ENCODE data around the gene C1orf87. TPM values are rescaled to one million over a fixed set of nuclear protein-coding genes. Genes with fewer than 3 reads are reported as not detected.

The C1orf87 gene
- not detected for total RNA-seq

DNA sequence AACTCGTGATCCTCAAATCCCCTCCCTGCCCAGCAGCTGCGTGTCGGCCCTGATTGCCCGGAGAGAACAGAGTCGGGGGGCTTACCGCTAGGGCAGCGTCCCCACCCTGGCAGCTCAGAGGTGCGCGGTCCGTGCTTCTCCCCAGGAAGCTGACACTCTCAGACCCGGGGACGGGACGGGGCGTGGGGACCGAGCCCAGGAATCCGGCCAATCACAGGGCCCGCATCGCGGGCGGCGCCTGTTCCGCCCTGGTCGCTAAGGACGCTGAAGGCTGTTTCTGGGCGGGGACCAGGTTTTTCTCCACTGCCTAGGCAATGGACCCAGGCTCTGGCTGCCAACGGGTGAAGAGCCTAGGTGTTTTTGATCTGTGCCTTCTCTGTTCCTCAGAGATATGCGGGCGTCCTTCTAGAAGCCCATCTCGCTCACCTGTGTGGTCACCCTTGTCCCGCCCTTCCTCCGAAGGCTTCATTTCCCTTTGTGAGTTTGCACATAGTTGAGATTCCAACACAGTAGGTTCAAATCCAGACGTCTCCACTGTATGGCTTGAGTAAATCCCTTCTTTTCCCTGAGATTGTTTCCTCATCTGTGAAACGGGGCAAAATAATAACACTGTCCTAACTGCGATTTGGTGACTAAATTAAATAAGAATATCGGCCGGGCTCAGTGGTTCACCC lies at the start of gene C1orf87:
C1orf87 (minus strand) TSS at position 166 of the 674 bp plus-strand sequence. CDS start 1,127 bp downstream, outside the sequence.
- no peak for DNase-seq (ENCODE audit: low spot score)
- intact Hi-C loops (cut with DNase I) = no loop called here
- no peak for ATAC-seq

DNA sequence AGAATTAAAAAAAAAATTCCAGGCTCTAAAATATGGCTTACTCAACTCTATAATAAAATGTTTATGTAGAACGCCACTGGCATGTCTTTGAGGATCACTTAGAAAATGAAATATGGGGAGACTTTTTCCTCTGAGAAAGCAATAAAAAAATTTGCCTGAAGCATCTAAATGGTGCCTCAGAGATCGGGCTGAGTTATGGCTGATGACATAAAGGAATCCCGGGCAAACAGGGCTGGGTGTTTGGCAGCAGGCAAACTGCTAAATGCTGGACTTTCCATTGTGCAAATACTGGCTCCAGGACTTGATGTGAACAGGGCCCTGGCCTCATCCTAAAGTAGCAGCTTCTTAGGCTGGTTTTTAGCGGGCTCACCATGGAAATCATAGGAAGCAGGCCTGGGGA lies 44.5 kb upstream of the C1orf87 start:
- DNase-seq (ENCODE audit: low spot score) (no peak), ATAC-seq (no peak)
- intact Hi-C loops (cut with DNase I) = no loop called here

DNA sequence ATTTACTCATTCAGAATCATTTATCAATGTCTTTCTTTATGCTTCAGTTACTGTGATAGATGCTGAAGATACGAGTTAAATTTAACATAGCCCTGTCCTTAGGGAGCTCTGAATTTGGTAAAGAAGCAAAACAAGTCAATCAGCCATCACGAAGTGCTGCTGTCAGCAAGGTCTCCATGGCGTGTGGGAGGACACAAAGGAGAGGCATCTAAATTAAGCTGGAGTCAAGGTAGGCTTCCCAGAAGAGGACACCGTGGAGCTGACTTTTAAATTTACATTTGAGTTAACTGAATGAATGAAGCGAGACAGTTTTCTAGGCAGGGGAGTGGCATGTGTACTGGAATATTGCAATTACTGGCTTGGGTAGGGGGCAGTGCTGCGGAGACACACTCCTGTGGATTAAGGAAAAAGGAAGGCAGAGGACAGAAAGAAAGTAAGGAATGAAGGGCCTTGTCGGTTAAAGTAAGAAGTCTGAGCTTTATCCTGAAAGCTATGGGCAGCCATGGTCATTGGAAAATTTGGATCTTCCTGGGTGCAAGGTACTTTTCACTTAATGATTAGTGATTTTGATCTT lies 41.3 kb upstream of the C1orf87 start:
- ATAC-seq = no peak
- intact Hi-C loops (cut with DNase I) = no loop called here
- DNase-seq (ENCODE audit: low spot score) = no peak

- DNase-seq (ENCODE audit: low spot score) (no peak), ATAC-seq (no peak)
- intact Hi-C loops (cut with DNase I) = no loop called here
Observed at GRCh38 chr1:60113596-60113995, 40.0 kb upstream of the C1orf87 start.

DNA sequence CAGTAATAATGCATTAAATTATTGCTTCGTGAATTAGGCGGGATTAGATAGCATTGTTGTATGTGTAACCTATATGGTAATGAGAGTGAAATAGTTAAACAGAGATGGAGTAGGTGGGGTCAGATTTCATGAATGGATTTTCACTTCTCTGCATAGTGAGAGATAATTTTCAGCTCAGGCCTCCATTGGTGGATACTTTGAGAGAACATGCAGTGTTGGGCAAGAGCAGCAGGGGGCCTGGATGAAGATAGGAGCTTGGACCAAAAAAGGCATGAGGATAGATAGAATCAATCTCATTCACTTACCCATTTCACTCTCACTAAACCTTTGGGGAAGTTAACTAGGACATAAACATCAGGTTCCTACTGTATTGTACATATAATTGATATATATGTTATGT lies 39.5 kb upstream of the C1orf87 start:
- no peak for ATAC-seq
- intact Hi-C loops (cut with DNase I) = no loop called here

DNA sequence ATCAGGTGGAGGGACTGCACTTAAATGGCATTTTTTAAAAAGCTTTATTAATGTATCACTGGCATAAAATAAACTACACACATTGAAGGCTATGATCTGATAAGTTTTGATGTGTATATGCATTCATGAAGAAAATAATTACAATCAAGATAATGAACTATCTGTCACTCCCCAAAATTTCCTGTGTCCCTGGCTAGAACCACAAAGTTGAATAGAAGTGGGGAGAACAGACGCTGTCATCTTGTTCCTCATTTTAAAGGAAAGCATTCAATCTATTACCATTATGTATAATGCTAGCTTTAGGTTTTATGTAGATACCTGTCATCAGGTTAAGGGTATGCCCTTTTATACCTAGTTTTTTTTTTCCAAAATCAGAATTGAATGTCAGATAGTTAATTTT lies 38.1 kb upstream of the C1orf87 start:
- no peak for ATAC-seq
- intact Hi-C loops (cut with DNase I) = no loop called here

More for the DNA sequence above, 39.5 kb upstream of the C1orf87 start:
- no peak for DNase-seq (ENCODE audit: low spot score)

DNA sequence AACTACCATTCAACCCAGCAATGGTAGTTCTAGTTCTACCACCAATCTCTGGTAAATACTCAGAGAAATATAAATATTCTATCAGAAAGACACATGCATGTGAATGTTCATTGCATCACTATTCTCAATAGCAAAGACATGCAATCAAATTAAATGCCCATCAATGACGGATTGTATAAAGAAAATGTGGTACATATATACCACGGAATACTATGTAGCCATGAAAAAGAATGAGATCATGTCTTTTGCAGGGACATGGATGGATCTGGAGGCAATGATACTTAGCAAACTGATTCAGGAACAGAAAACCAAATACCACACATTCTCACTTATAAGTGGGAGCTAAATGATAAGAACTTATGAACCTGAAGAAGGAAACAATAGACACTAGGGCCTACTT lies 37.5 kb upstream of the C1orf87 start:
- intact Hi-C loops (cut with DNase I) = no loop called here
- DNase-seq (ENCODE audit: low spot score) (no peak), ATAC-seq (no peak)

More for the DNA sequence above, 38.1 kb upstream of the C1orf87 start:
- no peak for DNase-seq (ENCODE audit: low spot score)

DNA sequence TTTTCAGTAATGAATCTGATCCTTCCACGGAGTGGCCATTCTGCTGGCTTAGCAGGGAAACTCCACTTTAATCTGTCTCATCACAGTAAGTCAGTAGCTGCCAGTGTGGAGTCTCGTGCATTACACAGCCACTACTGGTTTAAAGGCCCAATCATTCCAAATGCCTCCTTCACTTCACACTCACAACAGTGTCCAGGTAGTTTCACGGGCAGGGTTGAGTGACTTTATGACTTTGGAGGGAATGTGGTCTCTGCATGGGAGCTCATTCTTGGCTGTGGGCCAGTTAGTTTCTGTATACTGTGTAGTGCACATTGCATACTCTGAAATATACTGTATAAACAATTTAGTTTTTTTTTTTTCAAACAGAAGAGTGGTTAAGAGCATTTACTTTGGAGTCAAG lies 34.6 kb upstream of the C1orf87 start:
- DNase-seq (ENCODE audit: low spot score) = no peak
- no peak for ATAC-seq
- intact Hi-C loops (cut with DNase I) = no loop called here

DNA sequence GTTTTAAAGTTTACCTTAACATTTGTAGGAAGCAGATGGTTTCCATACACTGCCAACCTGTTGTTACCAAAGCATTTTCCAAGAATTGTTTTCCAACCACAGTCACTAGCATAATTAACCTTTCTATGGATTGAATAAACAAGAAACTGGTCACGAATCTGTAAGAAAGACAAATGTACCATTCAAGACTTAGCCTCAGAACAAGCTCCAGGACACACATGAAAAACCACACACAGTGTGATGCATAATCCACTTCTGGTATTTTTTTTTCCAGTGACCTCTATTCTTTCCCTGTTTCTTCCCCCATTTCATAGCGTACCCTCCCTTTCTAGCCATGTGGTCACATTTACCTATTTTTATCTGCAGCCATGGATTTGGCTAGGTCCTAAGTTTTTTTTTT lies 29.6 kb upstream of the C1orf87 start:
- ATAC-seq = no peak
- intact Hi-C loops (cut with DNase I) = no loop called here

DNA sequence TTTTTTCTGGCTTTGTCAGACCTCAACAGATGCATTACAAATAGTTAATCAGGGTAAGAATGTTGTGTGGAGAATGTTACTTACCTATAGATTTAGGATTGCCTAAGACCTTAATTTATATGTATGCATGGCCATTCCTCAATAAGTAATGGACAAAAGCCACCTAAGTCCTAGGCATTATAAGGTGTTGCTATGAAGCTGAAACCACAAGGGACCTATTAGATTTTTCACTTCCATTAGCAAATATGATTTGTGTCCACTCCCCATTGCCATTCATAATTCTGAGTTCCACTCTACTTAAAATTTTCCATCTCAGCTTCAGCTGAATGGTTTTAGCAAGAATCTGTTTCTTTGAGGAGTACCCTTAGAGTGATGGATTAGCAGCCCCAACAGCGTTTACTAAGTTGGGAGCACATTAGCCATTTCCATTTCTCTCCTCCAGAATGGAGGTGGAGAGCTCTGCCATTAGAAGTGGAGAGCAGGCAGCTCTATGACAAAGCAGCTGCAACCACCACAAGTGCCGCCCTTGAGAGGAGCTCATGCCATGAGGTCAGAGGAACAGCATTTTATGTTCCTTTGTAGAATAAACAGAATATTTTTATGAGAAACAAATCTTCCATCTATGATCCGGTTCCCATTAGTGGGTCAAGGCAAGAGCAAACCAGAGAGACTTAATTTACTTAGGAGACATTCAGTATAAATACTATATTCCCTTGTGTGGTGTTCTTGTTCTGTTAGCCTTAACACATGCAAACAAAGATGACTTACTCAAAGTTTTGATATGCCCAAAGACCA lies 28.9 kb upstream of the C1orf87 start:
- intact Hi-C loops (cut with DNase I) = no loop called here
- DNase-seq (ENCODE audit: low spot score) (no peak), ATAC-seq (no peak)

More for the DNA sequence above, 29.6 kb upstream of the C1orf87 start:
- DNase-seq (ENCODE audit: low spot score) = no peak

DNA sequence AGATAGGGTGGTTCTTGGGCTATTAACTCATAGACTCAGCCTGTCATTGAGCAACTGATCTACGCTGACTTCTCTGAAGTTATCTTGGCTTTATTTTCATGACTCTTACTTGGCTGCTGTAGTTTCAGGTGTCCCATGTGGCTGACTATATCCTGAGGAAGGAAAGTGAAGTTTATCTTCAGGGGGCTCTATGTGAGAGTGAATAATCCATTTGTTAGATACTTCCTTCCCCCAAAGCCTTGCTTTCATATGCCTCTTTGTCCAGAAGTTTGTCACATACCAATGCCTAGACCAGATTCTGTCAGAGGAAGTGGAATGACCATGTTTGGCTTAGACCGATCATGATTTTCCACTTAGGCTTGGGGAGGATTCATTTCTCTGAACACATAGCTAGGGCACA lies 27.9 kb upstream of the C1orf87 start:
- ATAC-seq = no peak
- intact Hi-C loops (cut with DNase I) = no loop called here
- no peak for DNase-seq (ENCODE audit: low spot score)

GRCh38 chr1:60091195-60091715 lies 17.7 kb upstream of the C1orf87 start:
- DNase-seq (ENCODE audit: low spot score) (no peak), ATAC-seq (no peak)
- intact Hi-C loops (cut with DNase I) = no loop called here

- DNase-seq (ENCODE audit: low spot score) = no peak
- intact Hi-C loops (cut with DNase I) = no loop called here
- ATAC-seq = no peak
Observed at GRCh38 chr1:60090655-60091054, 17.1 kb upstream of the C1orf87 start.

DNA sequence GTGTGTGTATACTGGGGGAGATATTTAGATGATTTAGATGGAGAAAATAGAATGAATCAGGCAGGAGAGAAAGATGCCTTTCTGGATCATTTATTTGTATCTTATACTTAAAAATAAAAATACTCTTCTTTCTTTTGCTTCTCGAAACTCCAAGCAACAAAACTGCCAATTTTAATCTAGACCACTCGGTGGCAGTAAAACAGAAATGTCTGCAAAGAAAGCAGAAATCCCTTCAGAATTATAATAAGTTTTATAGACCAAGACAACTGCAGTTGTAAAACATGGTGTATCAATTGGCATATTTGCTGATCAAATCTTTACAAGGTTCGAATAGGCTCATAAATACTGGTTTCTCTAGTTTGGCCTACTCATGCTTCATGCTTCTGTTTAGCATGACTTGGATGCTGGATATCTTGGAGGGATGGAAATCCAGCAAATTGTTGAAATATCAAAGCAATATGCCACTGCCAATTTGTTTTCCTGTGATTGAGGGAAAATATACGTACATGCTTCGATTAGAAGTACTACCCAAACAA lies 15.1 kb upstream of the C1orf87 start:
- intact Hi-C loops (cut with DNase I) = no loop called here
- ATAC-seq = no peak

DNA sequence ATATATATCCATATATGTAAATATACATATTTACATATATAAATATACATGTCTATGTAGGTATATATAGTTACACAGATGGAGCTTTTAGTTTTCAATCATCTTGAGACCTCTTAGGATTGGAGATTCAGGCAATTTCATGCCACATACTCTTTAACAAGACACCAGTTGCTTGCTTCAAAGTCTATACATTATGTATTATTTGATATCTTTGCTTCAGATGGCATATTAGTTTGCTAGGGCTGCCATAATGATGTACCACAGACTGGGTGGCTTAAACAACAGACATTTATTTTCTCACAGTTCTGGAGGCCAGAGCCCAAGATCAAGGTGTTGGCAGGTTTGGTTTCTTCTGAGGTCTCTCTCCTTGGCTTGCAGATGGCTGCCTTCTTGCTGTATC lies 14.1 kb upstream of the C1orf87 start:
- ATAC-seq (no peak), DNase-seq (ENCODE audit: low spot score) (no peak)
- intact Hi-C loops (cut with DNase I) = no loop called here

More for the DNA sequence above, 15.1 kb upstream of the C1orf87 start:
- DNase-seq (ENCODE audit: low spot score) = no peak

GRCh38 chr1:60078182-60078581 lies 4.6 kb upstream of the C1orf87 start:
- intact Hi-C loops (cut with DNase I) = no loop called here
- no peak for DNase-seq (ENCODE audit: low spot score)
- ATAC-seq = no peak

DNA sequence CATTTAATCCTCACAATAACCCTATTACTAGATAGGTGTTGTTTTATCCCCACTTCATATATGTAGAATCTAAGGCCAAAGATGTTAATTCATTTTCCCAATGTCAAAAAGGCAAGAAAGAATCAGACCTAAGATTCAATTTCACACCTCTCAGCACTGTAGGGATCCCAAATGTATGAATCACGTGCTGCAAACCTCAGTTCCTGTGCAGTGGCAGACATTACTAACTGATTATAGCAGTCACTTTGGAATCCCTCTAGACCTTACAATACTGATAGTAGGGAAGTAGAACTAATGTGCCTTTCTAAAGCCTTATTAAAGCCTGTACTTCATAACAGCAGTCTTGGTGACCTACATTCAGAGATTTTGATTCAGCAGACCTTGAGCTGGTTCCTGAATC lies 2.3 kb downstream of the C1orf87 start:
- ATAC-seq (no peak), DNase-seq (ENCODE audit: low spot score) (no peak)
- intact Hi-C loops (cut with DNase I) = no loop called here

GRCh38 chr1:60069691-60070090 lies 3.9 kb downstream of the C1orf87 start:
- no peak for DNase-seq (ENCODE audit: low spot score)
- ATAC-seq = no peak
- intact Hi-C loops (cut with DNase I) = no loop called here

GRCh38 chr1:60068393-60069045 lies 5.1 kb downstream of the C1orf87 start:
- intact Hi-C loops (cut with DNase I) = no loop called here
- no peak for ATAC-seq

More at GRCh38 chr1:60068393-60069045, 5.1 kb downstream of the C1orf87 start:
- no peak for DNase-seq (ENCODE audit: low spot score)
